ENCODE data around the gene RUNX1. TPM values are rescaled to one million over a fixed set of nuclear protein-coding genes. Genes with fewer than 3 reads are reported as not detected.

RUNX1 gene
- total RNA-seq, 4 donors from 2014 or later = 3.9 to 14.5 (median 5.8) TPM

GRCh38 chr21:34897828-34898227 is 151.3 kb downstream of the RUNX1 start:
- H3K4me1 ChIP-seq = no peaks in the 10 kb centered on the region
- H3K4me3 ChIP-seq = no peak overlapping the region
- TF ChIP-seq POLR2AphosphoS5 (IDR thresholded peaks at IDR 0.05) = no peak
- TF ChIP-seq EP300 (IDR thresholded peaks at IDR 0.05) = no peak
- TF ChIP-seq POLR2A (IDR thresholded peaks at IDR 0.05) = no peak
- no peak for TF ChIP-seq CTCF (IDR thresholded peaks at IDR 0.05)
- peaks cover 43% of the 10 kb centered on the region for H3K27me3 ChIP-seq
- no peak for ATAC-seq
- 48% methylated on average over 2 of the region's 2 CpGs; no CpG with 5 or more reads in 1 of the 2 donors for WGBS, 2 donors (ENCODE audit: low coverage in 1 of 2)
- H3K36me3 ChIP-seq = no peaks in the 10 kb centered on the region
- H3K9me3 ChIP-seq = peaks cover 0 to 16% (median 0%) of the 10 kb centered on the region in 3 donors
- H3K27ac ChIP-seq = no peak overlapping the region

GRCh38 chr21:34894401-34894800 is 154.7 kb downstream of the RUNX1 start:
- peaks cover 67% of the 10 kb centered on the region for H3K27me3 ChIP-seq
- peaks cover 0 to 16% (median 0%) of the 10 kb centered on the region in 3 donors for H3K9me3 ChIP-seq
- H3K4me1 ChIP-seq = peaks cover 0 to 21% (median 9%) of the 10 kb centered on the region in 3 donors
- TF ChIP-seq CTCF (IDR thresholded peaks at IDR 0.05) = no peak
- no peak for TF ChIP-seq EP300 (IDR thresholded peaks at IDR 0.05)
- no peak for TF ChIP-seq POLR2A (IDR thresholded peaks at IDR 0.05)
- no peak for TF ChIP-seq POLR2AphosphoS5 (IDR thresholded peaks at IDR 0.05)
- ATAC-seq = no peak
- no peak overlapping the region for H3K4me3 ChIP-seq
- H3K27ac ChIP-seq = no peak overlapping the region
- WGBS, 2 donors (ENCODE audit: low coverage in 1 of 2) = 43 to 50% methylated on average over 1 of the region's 1 CpG
- H3K36me3 ChIP-seq = no peaks in the 10 kb centered on the region

GRCh38 chr21:34892209-34892608 is 156.9 kb downstream of the RUNX1 start:
- no peak overlapping the region for H3K4me3 ChIP-seq
- H3K27ac ChIP-seq = no peak overlapping the region
- peaks cover 66% of the 10 kb centered on the region for H3K27me3 ChIP-seq
- TF ChIP-seq CTCF (IDR thresholded peaks at IDR 0.05) (no peak), EP300 (IDR thresholded peaks at IDR 0.05) (no peak), POLR2A (IDR thresholded peaks at IDR 0.05) (no peak), POLR2AphosphoS5 (IDR thresholded peaks at IDR 0.05) (no peak)
- peaks cover 0 to 41% (median 12%) of the 10 kb centered on the region in 3 donors for H3K4me1 ChIP-seq
- H3K9me3 ChIP-seq = peaks cover 0 to 5% (median 0%) of the 10 kb centered on the region in 3 donors
- no peaks in the 10 kb centered on the region for H3K36me3 ChIP-seq
- ATAC-seq = no peak

- H3K4me1 ChIP-seq = peaks cover 0 to 47% (median 15%) of the 10 kb centered on the region in 3 donors
- WGBS, 2 donors (ENCODE audit: low coverage in 1 of 2) = 12 to 21% methylated on average over 8 of the region's 8 CpGs
- H3K27me3 ChIP-seq = peaks cover 72% of the 10 kb centered on the region
- H3K27ac ChIP-seq = no peak overlapping the region
- TF ChIP-seq EP300 (IDR thresholded peaks at IDR 0.05) = no peak
- TF ChIP-seq CTCF (IDR thresholded peaks at IDR 0.05) = no peak
- TF ChIP-seq POLR2A (IDR thresholded peaks at IDR 0.05) = no peak
- TF ChIP-seq POLR2AphosphoS5 (IDR thresholded peaks at IDR 0.05) = peak; percentile 33
- no peak for ATAC-seq
- no peak overlapping the region for H3K4me3 ChIP-seq
- H3K9me3 ChIP-seq = no peaks in the 10 kb centered on the region
- H3K36me3 ChIP-seq = no peaks in the 10 kb centered on the region
These were observed 157.5 kb downstream of the RUNX1 start for GRCh38 chr21:34891613-34891943.

GRCh38 chr21:34890724-34891612 is 158.1 kb downstream of the RUNX1 start:
- ATAC-seq = no peak
- Histone ChIP-seq H3K36me3 (no peaks in the 10 kb centered on the region), H3K27me3 (peaks cover 78% of the 10 kb centered on the region), H3K27ac (peak overlapping the region in 1 of 4 donors; percentile 81), H3K4me3 (peak overlapping the region in 1 of 2 donors; percentile 77), H3K9me3 (no peaks in the 10 kb centered on the region), H3K4me1 (peaks cover 0 to 53% (median 17%) of the 10 kb centered on the region in 3 donors)
- TF ChIP-seq POLR2AphosphoS5 (IDR thresholded peaks at IDR 0.05) = no peak
- TF ChIP-seq CTCF (IDR thresholded peaks at IDR 0.05) = no peak
- no peak for TF ChIP-seq EP300 (IDR thresholded peaks at IDR 0.05)
- no peak for TF ChIP-seq POLR2A (IDR thresholded peaks at IDR 0.05)
- WGBS, 2 donors (ENCODE audit: low coverage in 1 of 2) = 0 to 14% methylated on average over 3 to 8 of the region's 60 CpGs
